HG03025 (cell line): ENCODE results near the gene NPR3.
"Not testable (repeated sequence)": the region's sequence is repeated elsewhere in the genome, so short reads cannot be mapped to it uniquely, and the experiment has no call there.

Source experiments
- ATAC-seq: cut with Tn5 transposase; IDR thresholded peaks from one replicate; pipeline ENCODE4 v1.9.1; 2021; ENCODE audit warnings: mild to moderate bottlenecking, moderate library complexity; ENCODE audit not compliant: unreplicated experiment, low FRiP score

NPR3 gene

GRCh38 chr5:32805462-32805861 is 94.3 kb downstream of the NPR3 start:
- ATAC-seq: not testable (repeated sequence)

- no peak for ATAC-seq
Measured at GRCh38 chr5:32805971-32806638, 95.0 kb downstream of the NPR3 start.

- ATAC-seq: no peak
Measured at GRCh38 chr5:32808783-32809182, 97.7 kb downstream of the NPR3 start.

- ATAC-seq: no peak
Measured at GRCh38 chr5:32810804-32811203, 99.7 kb downstream of the NPR3 start.

GRCh38 chr5:32812399-32812798 is 101.3 kb downstream of the NPR3 start:
- no peak for ATAC-seq

GRCh38 chr5:32814141-32814540 is 103.0 kb downstream of the NPR3 start:
- ATAC-seq: no peak

GRCh38 chr5:32814620-32815019 is 103.5 kb downstream of the NPR3 start:
- ATAC-seq: no peak

- ATAC-seq: no peak
Measured at GRCh38 chr5:32827981-32828380, 116.9 kb downstream of the NPR3 start.

- ATAC-seq: no peak
Measured at GRCh38 chr5:32828492-32828891, 117.4 kb downstream of the NPR3 start.

GRCh38 chr5:32831624-32832023 is 120.5 kb downstream of the NPR3 start:
- no peak for ATAC-seq

GRCh38 chr5:32833127-32833526 is 122.0 kb downstream of the NPR3 start:
- no peak for ATAC-seq

GRCh38 chr5:32833663-32834062 is 122.5 kb downstream of the NPR3 start:
- ATAC-seq: no peak

- ATAC-seq: no peak
Measured at GRCh38 chr5:32834251-32834650, 123.1 kb downstream of the NPR3 start.

- no peak for ATAC-seq
Measured at GRCh38 chr5:32836176-32836575, 125.1 kb downstream of the NPR3 start.

- no peak for ATAC-seq
Measured at GRCh38 chr5:32837211-32837610, 126.1 kb downstream of the NPR3 start.

GRCh38 chr5:32839106-32839505 is 128.0 kb downstream of the NPR3 start:
- no peak for ATAC-seq

GRCh38 chr5:32840606-32841005 is 129.5 kb downstream of the NPR3 start:
- ATAC-seq: no peak
